ENCODE measurements around the gene C1orf74.

The C1orf74 gene

DNA sequence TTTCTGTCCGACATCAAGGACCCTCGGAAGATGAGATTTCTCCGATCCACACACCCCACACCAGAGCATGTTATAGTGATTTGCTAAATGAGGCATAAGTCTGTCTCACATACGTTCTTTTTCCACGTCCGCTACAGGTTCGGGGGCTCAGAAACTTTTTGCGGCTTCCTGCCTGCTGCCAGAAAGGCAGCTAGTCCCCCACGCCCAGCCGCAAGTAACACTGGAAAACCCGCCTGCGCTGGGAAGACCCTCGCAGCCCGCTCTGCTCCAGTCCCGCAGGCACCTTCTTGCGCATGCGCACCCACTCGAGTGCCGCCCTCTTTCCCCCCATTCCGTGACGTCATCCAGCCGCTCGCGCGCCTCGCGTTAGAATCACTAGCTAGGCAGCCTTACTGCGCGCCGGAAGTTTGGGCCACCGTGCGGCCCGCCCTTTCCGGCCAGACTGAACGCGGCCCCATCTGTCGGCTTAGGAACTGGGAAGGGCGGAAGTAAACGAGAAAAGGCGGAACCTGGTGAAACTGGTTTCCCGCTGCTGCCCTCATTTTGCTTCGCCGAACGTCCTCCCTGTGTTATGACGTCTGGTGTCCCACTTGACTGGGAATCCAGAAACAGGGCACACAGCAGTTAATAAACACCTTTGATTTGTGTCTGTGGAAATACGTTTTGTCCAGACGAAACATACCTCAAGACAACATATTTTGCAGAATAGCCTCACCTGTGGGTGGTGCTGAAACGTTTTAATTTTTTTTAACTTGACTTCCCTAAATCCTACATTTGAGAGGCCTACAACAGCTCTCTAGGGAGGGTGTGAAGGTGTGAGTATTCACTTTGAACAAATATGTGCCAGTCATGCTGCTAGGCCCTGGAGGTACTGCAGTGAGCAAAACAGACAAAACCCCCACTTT is at the start of gene C1orf74:
Gene C1orf74 (minus strand): TSS at position 295 of the 905 bp plus-strand sequence. CDS start 925 bp downstream, outside the sequence.
- DNase-seq, result peak; percentile 100

DNA sequence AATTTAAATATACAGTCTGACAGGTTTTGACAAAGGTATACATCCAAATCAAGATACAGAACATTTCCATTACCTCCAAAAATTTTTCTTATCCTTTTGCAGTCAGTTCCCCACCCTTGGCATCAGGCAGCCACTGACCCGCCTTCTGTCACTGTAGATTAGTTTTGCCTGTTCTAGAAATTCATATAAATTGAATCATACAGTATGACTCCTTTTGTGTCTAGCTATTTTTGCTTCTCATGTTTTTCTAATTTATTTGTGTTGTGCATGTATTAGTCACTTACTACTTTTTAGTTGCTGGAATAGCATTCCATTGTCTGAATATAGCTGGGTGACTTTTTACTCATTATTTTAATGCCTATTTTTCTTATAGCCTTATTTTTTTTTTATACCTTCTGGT is 47.3 kb upstream of the C1orf74 start:
- no peak for DNase-seq

DNA sequence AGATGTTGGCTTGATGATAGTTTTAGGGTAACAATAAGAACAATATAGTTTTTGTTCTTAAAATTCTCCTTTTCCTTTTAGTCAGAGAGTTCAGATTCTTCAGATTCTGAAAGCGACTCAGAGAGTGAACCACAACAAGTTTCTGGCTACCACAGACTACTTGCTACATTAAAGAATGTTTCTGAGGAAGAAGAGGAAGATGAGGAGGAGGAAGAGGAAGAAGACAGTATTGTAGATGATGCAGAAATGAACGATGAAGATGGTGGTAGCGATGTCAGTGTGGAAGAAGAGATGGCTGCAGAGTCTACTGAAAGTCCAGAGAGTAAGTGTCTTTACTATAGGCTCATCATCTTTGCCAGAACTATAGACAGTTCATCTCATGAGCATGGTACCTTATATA is 46.4 kb upstream of the C1orf74 start:
- DNase-seq, result no peak

DNA sequence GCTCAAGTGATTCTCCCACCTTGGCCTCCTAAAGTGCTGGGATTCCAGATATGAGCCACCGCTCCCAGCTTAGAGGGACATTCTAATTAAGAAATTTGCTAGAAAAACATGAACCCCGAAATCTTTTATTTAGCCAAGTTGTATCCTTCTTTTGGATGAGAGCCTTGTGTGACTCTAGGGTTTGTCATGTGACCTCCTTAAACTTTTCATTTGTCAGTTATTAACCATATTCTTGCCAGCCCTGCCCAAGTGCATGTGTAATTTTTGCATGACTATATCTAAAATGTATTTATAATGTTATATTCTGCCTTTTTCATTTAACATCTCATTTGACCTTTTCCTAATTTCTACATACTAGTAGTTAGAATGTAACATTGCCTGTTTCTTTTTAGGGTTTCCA is 45.4 kb upstream of the C1orf74 start:
- no peak for DNase-seq

DNA sequence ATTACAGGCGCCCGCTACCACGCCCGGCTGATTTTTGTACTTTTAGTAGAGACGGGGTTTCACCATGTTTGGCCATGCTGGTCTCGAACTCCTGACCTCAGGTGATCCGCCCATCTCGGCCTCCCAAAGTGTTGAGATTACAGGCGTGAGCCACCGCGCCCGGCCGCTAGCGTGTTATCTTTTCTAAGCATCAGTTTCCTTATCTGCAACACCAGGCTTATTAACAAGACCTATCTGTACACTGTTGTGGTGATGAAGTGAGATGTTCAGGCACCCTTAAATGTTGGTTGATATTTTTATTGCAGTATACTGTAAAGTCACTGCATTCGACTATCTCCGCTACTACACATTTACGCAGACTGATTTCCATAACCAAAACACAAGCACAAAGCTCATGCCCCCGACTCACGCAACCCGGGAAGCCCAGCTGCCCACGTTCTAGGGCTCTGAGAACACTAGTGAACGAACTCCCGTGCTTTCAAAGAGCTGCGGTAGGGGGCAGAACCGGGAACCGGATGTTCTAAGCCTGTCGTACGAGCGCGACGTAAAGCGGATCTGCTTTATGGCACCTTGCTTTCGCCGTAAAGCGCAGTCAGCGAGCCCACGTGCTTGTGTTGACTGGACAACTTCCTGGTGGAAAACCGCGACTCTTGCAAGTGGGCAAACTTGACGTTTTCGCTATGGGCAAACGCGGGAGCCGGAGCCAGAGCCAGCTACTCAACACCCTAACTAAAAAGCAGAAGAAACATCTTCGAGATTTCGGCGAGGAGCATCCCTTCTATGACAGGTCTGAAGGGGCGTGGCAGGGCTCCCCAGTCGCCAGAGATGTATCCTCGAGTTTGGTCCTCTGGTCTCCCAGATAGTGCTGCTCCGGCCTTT is 43.3 kb upstream of the C1orf74 start, which contains the start of gene UTP25:
Gene UTP25 (plus strand): TSS at position 589 of the 879 bp plus-strand sequence. CDS start 92 bp downstream, at position 681.
- DNase-seq, result peak; percentile 94

DNA sequence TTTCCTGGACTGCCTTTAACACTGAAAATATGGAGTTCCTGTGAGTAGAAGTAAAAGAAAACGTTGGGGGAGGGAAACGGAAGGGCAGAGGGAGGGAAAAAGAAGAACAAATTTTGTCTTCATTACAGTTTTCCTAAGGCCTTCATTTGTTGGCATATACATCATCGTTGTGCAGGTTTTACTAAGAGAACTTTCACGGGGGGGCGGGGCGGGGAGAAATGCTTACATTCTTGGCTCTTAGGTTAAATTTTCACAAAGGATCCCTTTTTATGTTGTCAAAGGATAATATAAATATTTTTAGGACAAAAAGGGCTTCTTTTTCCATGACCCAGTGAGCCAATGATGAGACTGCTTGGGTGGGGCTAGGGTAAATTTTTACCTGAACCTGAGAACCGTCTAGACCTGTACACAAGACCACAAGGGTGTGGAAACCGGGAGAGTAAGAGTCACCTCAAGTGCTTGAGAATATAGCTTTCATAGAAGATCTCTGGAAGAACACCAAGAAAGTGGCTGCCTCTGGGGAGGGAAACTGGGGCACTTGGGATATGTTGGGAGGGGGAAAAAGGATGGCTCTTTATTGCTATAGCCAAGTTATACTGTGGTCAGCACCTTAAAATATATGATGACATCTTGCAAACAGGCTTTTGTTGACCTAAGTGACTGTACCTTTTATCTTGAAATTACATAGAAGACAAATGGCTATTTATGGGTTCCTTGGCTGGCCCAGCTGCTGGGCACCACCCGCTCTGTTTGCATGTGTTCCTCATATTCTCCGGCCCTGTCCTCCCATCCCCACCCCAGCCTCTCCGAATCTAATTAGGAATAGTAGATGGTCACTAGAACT is 41.5 kb upstream of the C1orf74 start:
- no peak for DNase-seq

DNA sequence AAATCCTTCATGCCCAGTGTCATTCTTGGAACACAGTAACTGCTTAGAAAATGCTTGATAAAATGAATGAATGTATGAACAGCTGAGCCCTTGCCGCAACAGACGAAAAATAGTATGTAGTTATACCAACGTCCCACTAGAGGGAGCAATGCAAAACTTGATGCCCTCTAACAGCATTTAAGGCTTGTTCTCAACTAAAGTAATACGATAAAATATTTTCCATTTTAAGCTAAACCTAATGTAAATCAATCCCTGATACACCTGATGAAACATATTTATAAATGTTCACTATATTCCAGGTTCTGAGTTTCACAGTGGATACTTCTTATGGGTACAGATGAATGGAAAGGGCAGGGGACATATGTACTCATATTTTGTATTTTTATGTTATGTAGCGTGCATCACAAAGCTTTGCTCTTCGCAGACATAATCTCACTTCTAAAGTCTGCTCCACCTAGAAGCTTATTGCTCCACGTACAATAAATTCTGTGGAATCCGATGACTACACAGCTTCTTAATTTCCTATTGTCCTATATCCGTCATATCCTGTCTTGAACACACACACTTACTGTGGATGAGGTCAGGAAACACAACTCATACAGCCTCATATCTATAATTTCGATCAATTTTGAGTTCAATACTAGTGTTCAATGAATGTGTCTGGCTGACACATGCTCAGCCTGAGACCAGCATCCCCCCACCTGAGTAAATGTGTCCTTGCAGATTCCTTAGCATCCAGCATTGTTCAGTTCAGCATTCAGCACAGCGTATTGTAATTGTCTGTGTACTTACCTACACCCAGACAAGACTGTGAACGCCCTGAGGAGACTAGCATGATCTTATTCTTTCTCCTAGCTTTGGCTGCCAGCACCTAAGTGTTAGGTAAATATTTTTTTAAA is 39.0 kb upstream of the C1orf74 start:
- DNase-seq, result no peak

DNA sequence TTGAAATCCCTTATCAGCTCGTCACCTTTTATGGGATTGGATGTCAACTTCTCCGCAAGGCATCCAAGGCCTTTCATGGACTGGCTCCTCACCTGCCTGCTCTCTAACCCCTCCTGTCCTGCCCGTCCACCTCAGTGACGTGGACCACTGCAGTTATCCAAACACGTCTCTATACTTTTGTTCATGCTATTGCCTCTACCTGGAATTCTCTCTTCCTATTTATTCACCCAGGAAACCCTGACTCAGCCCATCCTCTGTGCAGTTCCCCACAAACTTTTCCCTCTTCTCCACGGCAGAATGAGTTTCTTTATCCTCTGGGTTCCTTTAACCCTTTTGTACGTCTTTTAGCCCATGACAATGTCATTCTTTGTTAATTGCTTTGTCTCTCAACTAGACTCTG is 38.3 kb upstream of the C1orf74 start:
- DNase-seq, result no peak

DNA sequence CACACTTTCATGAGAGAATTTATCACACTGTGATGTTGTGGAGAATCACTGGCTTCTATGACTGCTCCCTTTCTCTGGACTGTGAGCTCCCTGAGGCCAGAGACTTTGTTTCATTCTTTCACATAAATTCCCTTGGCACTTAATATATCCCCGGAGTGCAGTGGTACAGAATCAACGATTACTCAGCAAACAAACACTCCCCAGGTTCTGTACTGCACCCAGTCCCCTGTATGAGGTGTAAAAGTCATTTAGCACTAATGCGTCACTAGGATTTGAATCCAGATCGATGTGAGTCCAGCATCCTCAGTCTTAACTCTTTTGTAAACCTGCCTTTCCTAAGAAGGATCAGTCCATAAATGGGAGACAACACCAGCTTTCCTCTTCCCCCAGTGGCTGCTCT is 36.6 kb upstream of the C1orf74 start:
- no peak for DNase-seq

DNA sequence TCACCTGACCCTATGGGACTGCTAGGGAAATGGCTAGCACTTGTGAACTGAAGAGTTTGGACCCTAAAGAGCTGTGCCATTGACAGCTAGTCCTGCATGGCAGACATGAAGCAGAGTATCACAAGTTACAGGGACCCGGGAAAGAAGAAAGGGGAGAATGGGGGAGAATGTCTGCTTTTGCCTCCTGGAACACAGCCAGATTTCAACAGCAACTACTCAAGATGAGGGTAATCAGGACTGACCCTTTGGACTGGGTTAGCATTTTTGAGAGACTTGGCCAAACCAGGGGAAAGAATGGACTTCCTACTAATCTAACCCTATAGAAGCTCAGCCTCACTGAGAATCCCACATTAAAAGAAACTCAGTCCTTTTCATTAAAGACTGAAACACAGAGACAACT is 34.7 kb upstream of the C1orf74 start:
- DNase-seq, result no peak

DNA sequence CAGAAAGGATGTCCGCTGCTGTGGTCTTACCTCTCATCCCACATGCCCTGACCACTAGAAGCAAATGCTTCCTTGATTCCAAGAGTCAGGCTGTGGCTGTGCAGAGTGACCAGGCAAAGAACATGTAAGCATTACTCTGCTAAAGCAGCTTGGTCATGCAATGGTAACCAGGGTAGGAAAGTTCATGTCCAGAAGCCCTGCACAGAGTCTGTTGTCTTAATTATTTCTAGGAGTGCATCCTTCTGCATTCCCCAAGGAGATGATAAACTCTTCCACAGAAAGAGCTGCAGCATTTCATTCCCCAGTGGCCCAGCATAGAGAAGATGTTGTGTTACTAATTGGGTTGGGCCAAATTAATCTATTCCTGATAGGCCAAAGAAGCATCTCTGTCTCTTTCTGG is 33.3 kb upstream of the C1orf74 start:
- no peak for DNase-seq

DNA sequence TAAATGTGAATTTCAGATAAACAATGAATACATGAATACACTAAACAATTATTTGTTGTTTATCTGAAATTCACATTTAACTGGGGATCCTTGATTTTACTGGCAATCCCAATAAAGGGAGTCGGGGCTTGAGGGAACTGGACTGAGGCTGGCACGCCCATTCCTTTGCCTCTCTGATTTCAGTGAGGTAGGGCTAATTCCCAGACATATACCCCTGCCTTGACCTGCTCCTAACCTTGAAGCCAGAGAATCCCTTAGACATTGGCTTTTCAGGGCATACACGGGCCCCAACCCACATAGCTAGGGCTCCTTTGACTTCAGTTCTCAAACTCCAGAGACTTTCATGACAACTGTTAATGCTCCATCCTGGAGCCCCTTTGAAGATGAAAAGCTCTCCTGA is 32.6 kb upstream of the C1orf74 start:
- no peak for DNase-seq

DNA sequence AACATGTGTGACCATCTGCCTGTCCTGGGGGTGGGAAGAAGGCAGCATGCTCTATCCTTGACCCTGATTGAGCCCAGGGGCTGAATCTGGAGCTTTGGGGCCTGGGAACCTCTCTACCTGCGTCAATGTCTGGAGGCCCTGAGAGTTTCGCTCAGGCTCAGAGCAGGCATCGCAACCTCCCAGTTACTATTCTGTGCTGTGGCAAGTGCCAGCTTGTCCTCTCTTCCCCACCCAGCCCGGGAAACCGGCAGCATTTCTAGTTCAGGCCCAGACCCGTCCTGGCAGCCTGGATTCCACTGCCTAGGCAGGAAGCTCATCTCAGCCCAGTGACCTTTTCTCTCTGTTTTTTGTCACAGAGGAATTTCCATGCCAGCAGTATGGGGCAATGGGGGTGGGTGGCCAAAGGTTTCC is 31.6 kb upstream of the C1orf74 start:
- DNase-seq, result no peak

DNA sequence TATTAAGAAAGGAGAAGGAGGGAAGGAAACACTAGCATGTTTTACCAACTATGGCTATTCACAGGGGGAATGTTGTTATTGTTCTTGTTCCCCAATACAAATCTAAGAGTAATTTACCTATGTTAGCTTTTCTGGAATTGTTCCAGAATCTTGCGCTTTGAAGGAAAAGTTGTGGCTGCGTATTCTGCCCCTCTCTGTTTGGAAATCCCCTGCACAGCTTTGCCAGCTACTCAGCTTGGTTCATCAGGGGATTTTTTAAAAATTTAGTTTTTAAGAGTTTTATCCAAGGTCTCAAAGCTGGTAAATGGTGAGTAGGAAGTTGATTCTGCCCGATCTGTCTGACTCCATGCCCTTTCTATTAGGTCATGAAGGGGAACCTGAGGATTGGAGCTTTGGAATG is 31.1 kb upstream of the C1orf74 start:
- DNase-seq, result no peak

DNA sequence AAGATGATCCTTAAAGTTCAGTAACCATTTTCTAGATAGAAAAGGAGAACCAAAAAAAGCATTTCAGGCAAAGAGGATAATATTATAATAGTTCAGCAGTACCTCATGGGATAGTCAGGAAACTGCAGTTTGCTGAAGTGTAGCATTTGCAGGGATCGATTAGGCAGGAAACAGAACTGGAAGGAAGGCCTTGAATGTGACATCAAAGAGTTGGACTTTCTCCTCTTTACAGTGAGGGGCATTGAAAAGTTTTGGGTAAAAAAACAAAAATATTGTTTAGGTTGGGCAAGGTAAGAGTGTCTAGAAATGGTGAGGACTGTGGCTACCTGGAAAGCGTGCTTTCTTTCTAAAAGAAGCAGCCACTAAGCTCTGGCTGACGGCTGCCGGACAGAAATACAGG is 29.5 kb upstream of the C1orf74 start:
- no peak for DNase-seq

DNA sequence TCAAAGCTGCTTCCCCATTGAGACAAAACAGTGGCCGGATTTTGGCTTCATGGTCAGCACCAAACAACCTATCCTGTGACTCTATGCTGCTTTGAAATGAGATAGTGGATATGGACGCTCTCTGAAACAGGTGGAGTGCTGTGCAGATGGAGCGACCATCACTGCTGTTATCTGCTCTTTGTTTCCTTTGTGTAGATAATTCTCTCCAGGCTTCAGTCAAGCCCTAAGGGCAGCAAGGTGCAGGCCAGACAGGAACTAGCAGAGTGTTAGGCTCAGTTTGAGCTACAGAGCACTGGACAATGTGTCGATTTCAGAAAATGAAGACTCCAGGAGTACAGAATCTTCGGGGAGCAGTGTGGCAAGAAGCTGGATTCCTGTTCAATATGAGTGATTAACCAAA is 26.4 kb upstream of the C1orf74 start:
- no peak for DNase-seq

DNA sequence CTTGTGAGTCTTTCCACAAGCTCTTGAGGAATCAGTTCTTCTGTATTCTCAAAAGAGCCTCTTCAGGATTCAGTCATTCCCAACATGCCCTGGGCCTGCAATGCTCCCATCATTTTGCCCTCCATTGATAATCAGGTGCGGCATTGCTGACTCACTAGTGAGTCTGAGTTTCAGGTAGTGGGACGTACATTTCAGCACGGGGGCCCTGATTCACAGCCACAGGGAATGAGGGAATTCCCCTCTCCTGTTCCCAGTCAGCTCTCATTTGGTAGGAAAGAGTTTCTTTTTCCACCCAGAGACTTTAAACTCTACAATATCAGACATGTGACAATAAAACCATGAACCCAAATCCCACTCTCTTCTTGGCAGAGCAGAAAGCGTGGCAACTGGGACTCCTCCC is 25.3 kb upstream of the C1orf74 start:
- no peak for DNase-seq

DNA sequence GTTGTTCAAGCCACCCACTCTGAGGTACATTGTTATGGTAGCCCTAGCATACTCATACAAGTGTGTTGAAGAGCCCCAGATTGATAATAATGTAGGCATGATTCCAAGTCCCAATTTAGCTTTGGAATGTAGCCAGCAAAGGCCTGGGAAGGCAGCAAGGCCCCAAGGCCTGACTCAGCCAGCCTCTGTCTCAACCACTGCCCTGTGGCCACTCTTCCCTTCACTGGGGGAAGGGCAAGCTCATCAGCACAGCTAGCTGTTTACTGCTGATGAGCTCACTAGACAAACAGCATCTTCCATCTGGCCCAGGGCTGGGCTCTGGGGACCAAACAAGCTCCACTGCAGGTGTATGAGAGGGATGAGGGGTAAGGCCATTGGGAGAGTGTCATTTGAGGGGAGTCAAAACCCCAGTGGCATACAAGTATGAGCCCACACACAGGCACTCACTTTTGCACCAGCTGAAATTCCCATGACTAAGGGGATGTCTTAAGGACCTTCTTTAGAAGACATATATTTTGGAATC is 23.8 kb upstream of the C1orf74 start:
- DNase-seq, result no peak

DNA sequence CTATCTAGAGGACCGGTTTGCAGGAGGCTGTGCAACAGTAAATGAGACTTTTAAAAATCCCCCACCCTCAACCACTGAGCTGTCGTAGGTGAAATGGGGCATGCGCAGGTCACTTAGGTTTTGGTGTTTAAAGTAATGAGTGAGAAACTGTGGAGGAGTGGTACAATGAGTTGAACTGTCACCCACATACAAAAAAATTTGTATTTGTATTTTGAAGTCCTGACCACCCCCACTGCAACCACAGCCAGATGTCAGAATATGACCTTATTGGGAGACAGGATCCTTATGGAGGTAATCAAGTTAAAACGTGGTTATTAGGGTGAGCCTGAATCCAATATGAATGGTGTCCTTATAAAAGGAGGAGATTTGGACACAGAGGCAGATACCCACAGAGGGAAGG is 23.1 kb upstream of the C1orf74 start:
- DNase-seq, result no peak

DNA sequence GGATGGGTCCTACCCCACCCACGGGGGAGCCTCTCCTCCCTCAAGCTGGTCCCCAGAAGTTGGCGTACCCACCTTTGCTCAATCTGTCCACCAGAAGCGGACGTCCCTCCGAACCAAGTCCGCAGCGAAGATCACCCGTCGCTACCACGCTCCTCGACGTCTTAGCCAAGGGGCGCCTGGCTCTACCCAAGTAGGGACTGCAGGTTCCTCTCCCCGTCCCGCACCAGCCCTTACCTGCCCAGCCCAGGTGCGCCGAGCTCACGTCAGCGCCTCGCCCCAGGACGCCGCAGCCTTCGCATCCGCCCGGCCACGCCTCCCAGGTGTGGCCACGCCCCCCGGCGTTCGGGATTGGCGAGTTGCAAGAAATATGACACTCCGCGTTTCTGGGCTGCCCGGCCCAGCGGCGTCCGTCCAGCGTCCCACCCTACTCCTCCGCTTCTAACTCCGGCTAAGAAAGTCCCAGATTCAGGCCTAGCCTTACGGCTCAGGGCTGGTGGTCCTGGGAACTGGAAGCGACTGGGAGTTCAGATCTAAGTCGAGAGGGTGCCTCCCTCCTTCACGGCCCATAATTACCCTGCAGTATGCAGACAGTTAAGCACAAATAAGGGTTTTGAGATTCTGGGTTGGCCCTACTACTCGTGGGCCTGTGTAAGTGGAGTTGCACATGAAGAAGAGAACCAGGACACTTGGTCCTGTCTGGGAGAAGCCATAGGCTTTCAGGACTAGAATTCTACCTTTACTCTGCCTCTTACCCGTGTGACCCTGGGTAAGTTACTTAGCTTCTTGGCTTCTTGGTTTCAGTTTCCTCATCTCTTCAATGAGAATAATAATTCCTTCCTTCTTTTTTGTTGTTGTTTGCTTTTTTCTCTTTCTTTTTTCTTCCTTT is 21.8 kb upstream of the C1orf74 start, which contains the start of gene IRF6:
Gene IRF6 (minus strand): TSS at position 268 of the 886 bp plus-strand sequence. CDS start 4,729 bp downstream, outside the sequence.
- peak; percentile 53 for DNase-seq

All from activated T-cell treated with anti-CD3 and anti-CD28 coated beads for 4 hours (primary cell).